Measurements from ENCODE around the gene AGBL5. TPM values are rescaled to one million over a fixed set of nuclear protein-coding genes. Genes with fewer than 3 reads are reported as not detected.

AGBL5 gene
- total and polyA plus RNA-seq, 9 of the 15 experiments (the other 6 are each of a cell fraction or from before 2014, with no cell fraction given), result 3.3 to 52.7 (median 26.2) TPM

GRCh38 chr2:27074738-27075565 lies 23.5 kb downstream of the AGBL5 start:
- Histone ChIP-seq H3K4me2 (ENCODE audit: insufficient read depth, low read length) (no peak overlapping the region), H3K27ac (ENCODE audit: extremely low read depth, low read depth, low read length) (no peak overlapping the region; the same call in 2 of the 3 replicates), H3K4me1 (replicated peaks in 1 of 2; ENCODE audit: control insufficient read depth in 2 of 2, insufficient read depth in 2 of 2, low read length in 2 of 2) (peaks cover 50 to 57% of the 10 kb centered on the region in 2 experiments), H4K20me1 (replicated peaks; ENCODE audit: control insufficient read depth, insufficient read depth, low read length) (no peaks in the 10 kb centered on the region), H3K36me3 (ENCODE audit: control insufficient read depth, insufficient read depth, low read length) (peaks cover 8% of the 10 kb centered on the region; the same call in 1 of the 3 replicates), H3K4me3 (no peak overlapping the region), H2AFZ (ENCODE audit: low read depth, low read length) (peak overlapping the region; percentile 78), H3K9me3 (replicated peaks; ENCODE audit: control insufficient read depth, insufficient read depth, low read depth, low read length) (no peaks in the 10 kb centered on the region), H3K9me1 (ENCODE audit: control insufficient read depth, insufficient read depth, low read length) (no peaks in the 10 kb centered on the region), H3K27me3 (ENCODE audit: control insufficient read depth in 2 of 2, insufficient read depth in 2 of 2, low read length in 2 of 2) (no peaks in the 10 kb centered on the region), H3K9ac (ENCODE audit: insufficient read depth in 1 of 2, low read depth in 2 of 2, low read length in 2 of 2) (peak overlapping the region in 1 of 2 experiments; percentile 79; a peak in 1 of 4 replicates), H3K79me2 (ENCODE audit: control insufficient read depth, insufficient read depth, low read length) (peaks cover 16% of the 10 kb centered on the region)
- TF ChIP-seq MAFF (IDR thresholded peaks at IDR 0.05; ENCODE audit: low read length) (no peak), ARHGAP35 (IDR thresholded peaks at IDR 0.05; ENCODE audit: partially characterized antibody) (no peak), GABPB1 (CRISPR knock-in tag; IDR thresholded peaks at IDR 0.05) (no peak), GTF2F1 (IDR thresholded peaks at IDR 0.05; ENCODE audit: low read depth, low read length) (no peak), TFAP4 (CRISPR knock-in tag; IDR thresholded peaks at IDR 0.05; ENCODE audit: borderline replicate concordance) (peak; percentile 10; the same call in 1 of the 2 replicates), NFIC (IDR thresholded peaks at IDR 0.05) (peak; percentile 95), NFIX (CRISPR knock-in tag; IDR thresholded peaks at IDR 0.05; ENCODE audit: low read depth) (peak; percentile 20; the same call in 1 of the 2 replicates), L3MBTL2 (IDR thresholded peaks at IDR 0.05) (no peak), NELFE (IDR thresholded peaks at IDR 0.05; ENCODE audit: insufficient read depth, insufficient read length) (no peak), SPI1 (IDR thresholded peaks at IDR 0.05; ENCODE audit: borderline replicate concordance, low read depth, low read length) (peak; percentile 32; the same call in 1 of the 2 replicates)
- in situ Hi-C loops (cut with MboI), result no loop called here
- POLR2A ChIA-PET, result interaction anchor here (0.6 to 1.4 kb wide), 4 partner anchors 10 to 468 kb away, joined by 3 to 4 read pairs (median 3); partner anchors contain the start of gene KHK
- BruUV-seq (replicated peaks), result no TSS peak
- CTCF ChIA-PET (ENCODE audit: low intra/inter-chr PET ratio), result no interaction called here
- intact Hi-C loops (cut with micrococcal nuclease), result no loop called here
- WGBS (ENCODE audit: insufficient coverage, low coverage, missing lambda C conversion rate), result 51% methylated on average over 4 of the region's 4 CpGs
- DNase-seq (ENCODE audit: extremely low read depth in 1 of 4, low spot score in 3 of 4) (peak in 2 of 4 experiments; percentile 47 to 58), ATAC-seq (no peak), FAIRE-seq (no peak)
